Testis (tissue), 2 donors: ENCODE results near the gene SH3BP4.
"Not testable (repeated sequence)": the region's sequence is repeated elsewhere in the genome, so short reads cannot be mapped to it uniquely, and the experiment has no call there.

ENCODE experiments used
- POLR2A ChIP-seq: fragments of 450-650 bp; IDR thresholded peaks from one replicate; pipeline ENCODE4 v1.6.1; 2017; ENCODE audit warnings: antibody characterized with exemption, mild to moderate bottlenecking, moderate library complexity
- TF ChIP-seq, protein P1 (sequence below), 3 experiments: fragments of 450-650 bp in 2 of 3; fragments of 200-600 bp in 1 of 3; sonication (generic) in 1 of 3; IDR thresholded peaks; one replicate each; pipeline ENCODE4 v1.5.1; 2016 to 2019; ENCODE audit warnings: antibody characterized with exemption in 3 of 3, mild to moderate bottlenecking in 2 of 3, moderate library complexity in 1 of 3

DNA sequence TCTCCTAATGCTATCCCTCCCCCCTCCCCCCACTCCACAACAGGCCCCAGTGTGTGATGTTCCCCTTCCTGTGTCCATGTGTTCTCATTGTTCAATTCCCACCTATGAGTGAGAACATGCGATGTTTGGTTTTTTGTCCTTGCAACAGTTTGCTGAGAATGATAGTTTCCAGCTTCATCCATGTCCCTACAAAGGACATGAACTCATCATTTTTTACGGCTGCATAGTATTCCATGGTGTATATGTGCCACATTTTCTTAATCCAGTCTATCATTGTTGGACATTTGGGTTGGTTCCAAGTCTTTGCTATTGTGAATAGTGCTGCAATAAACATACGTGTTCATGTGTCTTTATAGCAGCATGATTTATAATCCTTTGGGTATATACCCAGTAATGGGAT is 105.8 kb downstream of the SH3BP4 start:
- not testable (repeated sequence) for TF ChIP-seq POLR2A
- TF ChIP-seq, protein P1, sequence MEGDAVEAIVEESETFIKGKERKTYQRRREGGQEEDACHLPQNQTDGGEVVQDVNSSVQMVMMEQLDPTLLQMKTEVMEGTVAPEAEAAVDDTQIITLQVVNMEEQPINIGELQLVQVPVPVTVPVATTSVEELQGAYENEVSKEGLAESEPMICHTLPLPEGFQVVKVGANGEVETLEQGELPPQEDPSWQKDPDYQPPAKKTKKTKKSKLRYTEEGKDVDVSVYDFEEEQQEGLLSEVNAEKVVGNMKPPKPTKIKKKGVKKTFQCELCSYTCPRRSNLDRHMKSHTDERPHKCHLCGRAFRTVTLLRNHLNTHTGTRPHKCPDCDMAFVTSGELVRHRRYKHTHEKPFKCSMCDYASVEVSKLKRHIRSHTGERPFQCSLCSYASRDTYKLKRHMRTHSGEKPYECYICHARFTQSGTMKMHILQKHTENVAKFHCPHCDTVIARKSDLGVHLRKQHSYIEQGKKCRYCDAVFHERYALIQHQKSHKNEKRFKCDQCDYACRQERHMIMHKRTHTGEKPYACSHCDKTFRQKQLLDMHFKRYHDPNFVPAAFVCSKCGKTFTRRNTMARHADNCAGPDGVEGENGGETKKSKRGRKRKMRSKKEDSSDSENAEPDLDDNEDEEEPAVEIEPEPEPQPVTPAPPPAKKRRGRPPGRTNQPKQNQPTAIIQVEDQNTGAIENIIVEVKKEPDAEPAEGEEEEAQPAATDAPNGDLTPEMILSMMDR (IDR thresholded peaks at IDR 0.05): not testable (repeated sequence)
